Measurements from ENCODE around the gene FAM187B. TPM values are rescaled to one million over a fixed set of nuclear protein-coding genes. Genes with fewer than 3 reads are reported as not detected.

Gene FAM187B
- total and polyA plus RNA-seq, 2 donors (not counting 1 experiment from before 2014, with no cell fraction given), result 0.25 TPM; not detected in 1

- ChIA-PET POLR2A (interaction anchor here (0.6 kb wide), 1 partner anchor 9 kb away, joined by 5 read pairs; no protein-coding TSS in a partner anchor), CTCF (interaction anchor here (1.1 to 1.3 kb wide), 2 partner anchors 22 to 106 kb away, joined by 3 read pairs; partner anchors contain the start of gene USF2)
- Histone ChIP-seq H3K4me2 (replicated peaks; ENCODE audit: low read depth, low read length, poor library complexity, severe bottlenecking) (peak overlapping the region; percentile 97), H3K9me3 (ENCODE audit: control extremely low read depth in 1 of 3, control insufficient read depth in 2 of 3, insufficient read depth in 1 of 3, low read length in 2 of 3) (peaks cover 0 to 4% (median 0%) of the 10 kb centered on the region in 3 donors), H3K4me1 (ENCODE audit: control insufficient read depth in 2 of 2, insufficient read depth in 2 of 2, low read length in 2 of 2) (peaks cover 13 to 30% of the 10 kb centered on the region in 2 donors), H3K4me3 (ENCODE audit: control extremely low read depth in 1 of 5, extremely low read depth in 1 of 5, insufficient read depth in 1 of 5, low read depth in 2 of 5, low read length in 4 of 5) (peak overlapping the region; percentile 30 to 93 (median 76)), H3K9ac (ENCODE audit: low read length) (peak overlapping the region; percentile 92), H4K20me1 (ENCODE audit: control insufficient read depth, insufficient read depth, low read length, poor library complexity, severe bottlenecking) (peaks cover 5% of the 10 kb centered on the region), H3K27ac (ENCODE audit: low read length in 2 of 2) (peak overlapping the region; percentile 77 to 86), H3K27me3 (replicated peaks in 1 of 4; ENCODE audit: control extremely low read depth in 1 of 4, control insufficient read depth in 3 of 4, insufficient read depth in 4 of 4, low read length in 3 of 4) (peaks cover 0 to 6% (median 0%) of the 10 kb centered on the region in 4 experiments), H3K79me2 (ENCODE audit: control insufficient read depth, insufficient read depth, low read length) (no peaks in the 10 kb centered on the region), H2AFZ (ENCODE audit: insufficient read depth, low read depth, low read length, poor library complexity, severe bottlenecking) (peak overlapping the region; percentile 86), H3K36me3 (replicated peaks in 1 of 2; ENCODE audit: control extremely low read depth in 1 of 2, control insufficient read depth in 1 of 2, extremely low read depth in 1 of 2, insufficient read depth in 2 of 2, low read length in 1 of 2) (no peaks in the 10 kb centered on the region)
- peak overlapping the region; percentile 98 for H3K27ac Mint-ChIP-seq
- WGBS (ENCODE audit: insufficient coverage), result 7% methylated on average over 42 of the region's 42 CpGs
- ATAC-seq (ENCODE audit: low read depth) (peak; percentile 41), DNase-seq (peak; percentile 83)
- intact Hi-C loops (cut with micrococcal nuclease), result loop anchor here (1.0 to 2.0 kb wide), 5 partner anchors 21 to 106 kb away; partner anchors contain the start of genes FXYD5 and USF2
- peaks cover 12% of the 10 kb centered on the region for H3K27me3 Mint-ChIP-seq
- peak overlapping the region; percentile 89 for H3K4me3 Mint-ChIP-seq
- TF ChIP-seq, protein P1, sequence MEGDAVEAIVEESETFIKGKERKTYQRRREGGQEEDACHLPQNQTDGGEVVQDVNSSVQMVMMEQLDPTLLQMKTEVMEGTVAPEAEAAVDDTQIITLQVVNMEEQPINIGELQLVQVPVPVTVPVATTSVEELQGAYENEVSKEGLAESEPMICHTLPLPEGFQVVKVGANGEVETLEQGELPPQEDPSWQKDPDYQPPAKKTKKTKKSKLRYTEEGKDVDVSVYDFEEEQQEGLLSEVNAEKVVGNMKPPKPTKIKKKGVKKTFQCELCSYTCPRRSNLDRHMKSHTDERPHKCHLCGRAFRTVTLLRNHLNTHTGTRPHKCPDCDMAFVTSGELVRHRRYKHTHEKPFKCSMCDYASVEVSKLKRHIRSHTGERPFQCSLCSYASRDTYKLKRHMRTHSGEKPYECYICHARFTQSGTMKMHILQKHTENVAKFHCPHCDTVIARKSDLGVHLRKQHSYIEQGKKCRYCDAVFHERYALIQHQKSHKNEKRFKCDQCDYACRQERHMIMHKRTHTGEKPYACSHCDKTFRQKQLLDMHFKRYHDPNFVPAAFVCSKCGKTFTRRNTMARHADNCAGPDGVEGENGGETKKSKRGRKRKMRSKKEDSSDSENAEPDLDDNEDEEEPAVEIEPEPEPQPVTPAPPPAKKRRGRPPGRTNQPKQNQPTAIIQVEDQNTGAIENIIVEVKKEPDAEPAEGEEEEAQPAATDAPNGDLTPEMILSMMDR (IDR thresholded peaks at IDR 0.05), result peak; percentile 72
- no peak for TF ChIP-seq EZH2 (IDR thresholded peaks at IDR 0.05; ENCODE audit: borderline replicate concordance, insufficient read depth, low read depth, low read length, poor library complexity, severe bottlenecking)
- H3K9me3 Mint-ChIP-seq (ENCODE audit: insufficient read depth), result no peaks in the 10 kb centered on the region
- H3K4me1 Mint-ChIP-seq, result peaks cover 24% of the 10 kb centered on the region
These were observed 19.2 kb upstream of the FAM187B start for GRCh38 chr19:35247526-35248309.

Data from B cell (primary cell).